Transverse colon (tissue), 4 donors: ENCODE data around the gene STYXL2.

Experiments
- CTCF ChIP-seq, 5 experiments: fragments of 200-600 bp in 3 of 5; fragments of 450-650 bp in 2 of 5; sonication (generic) in 3 of 5; IDR thresholded peaks; 1 replicate in 2 of 5; 2 replicates in 3 of 5; pipeline ENCODE4 v1.5.1; 2016 to 2017; ENCODE audit warnings: antibody characterized with exemption in 5 of 5, inconsistent platforms in 3 of 5, mild to moderate bottlenecking in 2 of 5, moderate library complexity in 1 of 5
- EP300 ChIP-seq: sonication (generic); formaldehyde crosslinking; IDR thresholded peaks from one replicate; pipeline ENCODE4 v1.6.1; 2017; ENCODE audit warnings: antibody characterized with exemption, low read depth
- POLR2AphosphoS5 ChIP-seq, 3 donors: sonication (generic); formaldehyde crosslinking; IDR thresholded peaks; one replicate each; pipeline ENCODE4 v1.6.1; 2016; ENCODE audit warnings: antibody characterized with exemption in 3 of 3

DNA sequence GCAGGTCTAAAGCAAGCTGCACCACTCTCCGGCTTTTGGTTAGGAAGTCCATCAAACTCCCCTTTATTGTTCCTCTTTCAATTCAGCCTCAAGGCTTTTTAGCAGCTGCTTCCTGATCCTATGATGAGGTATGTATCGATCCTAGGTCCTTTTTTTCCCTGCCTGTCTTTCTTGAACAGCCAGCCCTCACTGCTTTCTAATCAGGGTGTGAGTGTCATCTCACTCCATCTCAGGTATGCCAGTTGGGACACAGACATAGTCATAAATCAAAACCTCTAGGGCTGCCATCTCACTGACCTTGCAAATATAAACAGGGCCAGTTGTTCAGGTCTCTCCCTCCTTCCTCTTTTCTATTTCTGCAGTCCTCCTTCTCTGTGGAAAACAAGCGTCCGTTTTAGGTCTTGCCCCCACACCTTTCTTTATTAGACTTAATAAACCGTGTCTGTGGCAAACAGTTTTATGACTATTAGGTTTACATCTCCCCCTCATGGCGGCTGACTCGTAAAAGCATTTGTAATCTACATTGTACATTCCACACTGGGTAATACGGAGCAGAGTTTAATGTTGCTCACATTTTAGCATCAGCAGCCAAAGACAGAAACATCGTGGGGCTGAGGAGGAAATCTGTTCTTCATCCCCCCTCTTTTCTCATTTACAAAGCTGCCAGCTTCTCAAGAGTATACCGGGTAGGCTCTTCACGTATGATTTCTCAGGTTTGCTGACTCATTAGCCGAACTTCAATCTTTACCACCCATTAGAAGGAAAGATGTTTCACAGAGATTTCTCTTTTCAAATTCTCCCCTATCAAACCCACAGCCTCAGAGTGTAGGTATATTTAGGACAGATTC, 11.6 kb downstream of the STYXL2 start:
- TF ChIP-seq CTCF (IDR thresholded peaks at IDR 0.05) (no peak), EP300 (no peak), POLR2AphosphoS5 (IDR thresholded peaks at IDR 0.05) (no peak)
